Islet of Langerhans (tissue), 1 donor: ENCODE data around the gene SLC4A2.

ENCODE experiments used
- FAIRE-seq: peaks from one replicate; lab custom pipeline; 2011; peaks lifted over from hg19 to GRCh38; lab: Jason Lieb, UNC

The SLC4A2 gene

DNA sequence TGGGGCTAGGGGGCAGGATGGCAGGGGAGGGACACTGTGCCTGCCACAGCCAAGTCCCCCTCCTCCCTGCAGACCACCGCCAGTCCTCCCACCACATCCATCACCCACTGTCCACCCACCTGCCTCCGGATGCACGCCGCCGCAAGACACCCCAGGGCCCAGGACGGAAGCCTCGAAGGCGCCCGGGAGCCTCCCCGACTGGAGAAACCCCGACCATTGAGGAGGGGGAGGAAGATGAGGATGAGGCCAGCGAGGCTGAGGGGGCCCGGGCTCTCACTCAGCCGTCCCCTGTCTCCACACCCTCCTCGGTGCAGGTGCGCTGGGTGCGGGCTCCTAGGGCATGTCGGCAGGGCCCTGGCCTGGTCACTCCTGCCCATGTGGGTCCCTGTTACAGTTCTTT lies 5.1 kb downstream of the SLC4A2 start:
- FAIRE-seq = no peak

DNA sequence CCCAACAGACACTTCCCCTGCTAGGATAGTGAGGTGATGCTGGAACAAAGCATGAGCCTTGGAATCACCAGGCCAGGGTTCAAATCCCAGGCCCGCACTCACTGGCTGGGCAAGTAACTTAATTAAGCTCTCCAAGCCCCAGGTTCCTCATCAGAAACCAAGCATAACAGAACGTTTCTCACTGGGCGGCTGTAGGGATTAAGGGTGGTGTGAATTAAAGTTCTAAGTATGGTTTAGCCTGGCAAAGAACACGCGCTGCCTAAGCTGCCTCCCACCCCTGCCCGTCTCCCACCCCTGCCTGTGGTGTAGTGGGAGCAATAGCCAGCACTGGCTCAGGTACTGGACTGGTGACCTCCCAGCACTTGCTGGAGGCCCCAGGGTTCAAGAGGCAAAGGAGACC lies 5.6 kb downstream of the SLC4A2 start:
- no peak for FAIRE-seq

DNA sequence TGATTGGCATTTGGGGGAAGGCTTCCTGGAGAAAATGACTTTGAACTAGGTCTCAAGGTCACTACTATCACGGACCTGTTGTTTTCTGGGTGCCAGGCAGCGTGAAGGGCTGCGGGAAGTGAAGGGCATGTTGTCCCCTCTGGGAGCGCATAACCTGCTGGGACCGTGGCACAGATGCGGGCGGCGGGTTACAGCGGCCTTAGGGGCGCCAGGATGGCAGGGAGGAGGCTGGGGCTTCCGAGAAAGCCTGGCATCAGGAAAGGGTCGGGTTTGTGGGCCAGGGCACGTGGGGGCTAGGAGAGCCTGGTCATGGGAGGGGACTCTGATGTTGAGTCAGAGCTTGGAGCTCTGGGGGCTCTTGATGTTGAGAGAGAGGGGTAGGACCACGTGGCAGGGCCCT lies 6.1 kb downstream of the SLC4A2 start:
- FAIRE-seq = no peak

DNA sequence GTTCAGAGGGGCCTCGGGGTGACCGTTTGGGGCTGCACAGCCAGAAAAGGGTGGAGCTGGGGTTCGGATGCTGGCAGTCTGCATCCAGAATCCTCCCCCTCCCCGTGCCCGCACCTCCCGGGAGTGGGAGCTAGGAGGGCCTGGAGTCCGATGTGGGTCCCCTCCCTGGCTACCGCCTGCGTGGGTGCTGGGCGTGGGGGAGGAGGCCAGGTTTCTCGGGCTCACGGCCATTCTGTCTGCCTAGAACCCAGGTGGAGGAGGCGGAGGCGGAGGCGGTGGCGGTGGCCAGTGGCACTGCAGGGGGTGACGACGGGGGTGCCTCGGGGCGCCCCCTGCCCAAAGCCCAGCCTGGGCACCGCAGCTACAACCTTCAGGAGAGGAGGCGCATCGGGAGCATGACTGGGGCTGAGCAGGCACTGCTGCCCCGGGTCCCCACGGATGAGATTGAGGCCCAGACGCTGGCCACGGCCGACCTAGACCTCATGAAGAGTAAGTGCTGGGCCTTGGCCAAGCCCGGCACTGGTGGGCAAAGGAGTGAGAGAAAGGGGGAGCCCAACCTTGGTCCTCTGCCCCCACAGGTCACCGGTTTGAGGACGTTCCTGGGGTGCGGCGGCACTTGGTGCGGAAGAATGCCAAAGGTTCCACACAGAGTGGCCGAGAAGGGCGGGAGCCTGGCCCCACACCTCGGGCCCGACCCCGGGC lies 7.0 kb downstream of the SLC4A2 start:
- FAIRE-seq = no peak

DNA sequence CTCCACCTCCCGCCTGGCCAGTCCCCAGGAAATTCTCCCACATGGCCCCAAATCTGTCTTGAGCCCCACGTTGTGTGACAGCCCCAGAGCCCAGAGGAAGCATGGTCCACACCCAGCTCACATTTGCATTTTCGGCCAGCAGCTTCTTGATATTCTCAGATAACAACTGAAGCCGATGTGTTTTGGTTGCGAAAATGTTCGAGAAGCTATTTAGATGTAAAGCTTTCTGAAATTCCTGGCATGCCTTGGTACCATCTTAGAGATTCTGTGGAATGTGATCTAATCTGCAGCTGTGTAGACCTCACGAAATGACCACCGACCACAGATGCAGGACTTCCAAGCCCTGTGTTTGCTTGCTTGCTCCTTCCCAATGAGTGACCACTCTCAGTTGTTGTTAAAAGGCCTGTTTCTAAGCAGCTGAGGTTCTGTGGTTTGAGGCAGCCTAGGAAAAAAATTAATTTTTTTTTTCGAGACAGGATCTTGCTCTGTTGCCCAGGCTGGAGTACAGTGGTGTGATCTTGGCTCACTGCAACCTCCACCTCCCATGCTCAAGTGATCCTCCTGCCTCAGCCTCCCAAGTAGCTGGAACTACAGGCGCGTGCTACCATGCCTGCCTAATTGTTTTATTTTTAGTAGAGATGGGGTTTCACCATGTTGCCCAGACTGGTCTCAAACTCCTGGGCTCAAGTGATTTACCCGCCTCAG lies 8.8 kb downstream of the SLC4A2 start:
- no peak for FAIRE-seq

DNA sequence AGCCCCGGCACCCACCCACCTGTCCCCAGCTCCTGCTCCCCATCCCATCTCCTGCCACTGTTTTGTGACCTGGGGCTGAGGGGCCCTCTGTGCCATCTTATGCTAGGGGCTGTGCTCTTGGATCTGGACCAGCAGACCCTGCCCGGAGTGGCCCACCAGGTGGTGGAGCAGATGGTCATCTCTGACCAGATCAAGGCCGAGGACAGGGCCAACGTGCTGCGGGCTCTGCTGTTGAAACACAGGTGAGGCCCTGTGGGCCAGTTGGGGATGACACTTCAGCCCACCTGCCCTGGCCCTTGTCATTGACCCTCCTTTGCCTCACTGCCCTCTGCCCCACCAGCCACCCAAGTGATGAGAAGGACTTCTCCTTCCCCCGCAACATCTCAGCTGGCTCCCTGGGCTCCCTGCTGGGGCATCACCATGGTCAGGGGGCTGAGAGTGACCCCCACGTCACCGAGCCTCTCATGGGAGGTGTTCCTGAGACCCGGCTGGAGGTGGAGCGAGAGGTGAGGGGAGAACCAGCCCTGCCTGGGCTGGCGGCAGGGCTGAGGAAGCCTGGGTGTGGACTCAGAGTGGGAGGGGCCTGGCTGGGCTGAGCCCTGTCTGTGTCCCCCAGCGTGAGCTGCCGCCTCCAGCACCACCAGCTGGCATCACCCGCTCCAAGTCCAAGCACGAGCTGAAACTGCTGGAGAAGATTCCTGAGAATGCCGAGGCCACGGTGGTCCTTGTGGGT lies 10.6 kb downstream of the SLC4A2 start:
- FAIRE-seq = no peak

DNA sequence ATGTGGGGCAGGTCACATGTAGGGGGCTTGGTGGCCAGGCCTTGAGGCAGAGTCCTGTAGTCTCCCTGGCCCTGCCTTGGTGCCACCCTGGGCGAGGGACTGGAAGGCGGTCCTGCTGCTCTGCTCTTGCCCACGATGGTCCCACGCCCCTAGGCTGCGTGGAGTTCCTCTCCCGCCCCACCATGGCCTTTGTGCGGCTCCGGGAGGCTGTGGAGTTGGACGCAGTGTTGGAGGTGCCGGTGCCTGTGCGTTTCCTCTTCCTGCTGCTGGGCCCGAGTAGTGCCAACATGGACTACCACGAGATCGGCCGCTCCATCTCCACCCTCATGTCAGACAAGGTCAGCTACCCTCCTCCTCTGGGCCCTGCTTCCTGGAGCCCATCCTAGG lies 11.2 kb downstream of the SLC4A2 start:
- FAIRE-seq = no peak

DNA sequence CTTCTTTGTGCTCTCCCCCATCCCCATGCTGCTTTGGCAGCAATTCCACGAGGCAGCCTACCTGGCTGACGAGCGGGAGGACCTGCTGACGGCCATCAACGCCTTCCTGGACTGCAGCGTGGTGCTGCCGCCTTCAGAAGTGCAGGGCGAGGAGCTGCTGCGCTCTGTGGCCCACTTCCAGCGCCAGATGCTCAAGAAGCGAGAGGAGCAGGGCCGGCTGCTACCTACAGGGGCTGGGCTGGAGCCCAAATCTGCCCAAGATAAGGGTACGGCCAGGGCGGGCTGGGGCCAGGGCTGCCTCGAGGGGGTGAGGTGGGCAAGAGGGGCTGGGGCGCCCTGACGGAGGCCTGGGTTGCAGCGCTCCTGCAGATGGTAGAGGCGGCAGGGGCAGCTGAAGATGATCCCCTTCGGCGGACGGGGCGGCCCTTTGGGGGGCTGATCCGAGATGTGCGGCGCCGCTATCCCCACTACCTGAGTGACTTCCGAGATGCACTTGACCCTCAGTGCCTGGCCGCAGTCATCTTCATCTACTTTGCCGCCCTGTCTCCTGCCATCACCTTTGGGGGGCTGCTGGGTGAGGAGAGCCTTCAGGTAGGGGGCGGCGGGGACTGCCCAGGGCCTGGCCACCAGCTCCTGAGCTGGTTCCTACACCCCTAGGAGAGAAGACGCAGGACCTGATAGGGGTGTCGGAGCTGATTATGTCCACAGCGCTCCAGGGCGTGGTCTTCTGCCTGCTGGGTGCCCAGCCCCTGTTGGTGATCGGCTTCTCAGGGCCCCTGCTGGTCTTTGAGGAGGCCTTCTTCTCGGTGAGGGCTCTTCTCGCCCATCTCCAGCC lies 11.9 kb downstream of the SLC4A2 start:
- FAIRE-seq = no peak

DNA sequence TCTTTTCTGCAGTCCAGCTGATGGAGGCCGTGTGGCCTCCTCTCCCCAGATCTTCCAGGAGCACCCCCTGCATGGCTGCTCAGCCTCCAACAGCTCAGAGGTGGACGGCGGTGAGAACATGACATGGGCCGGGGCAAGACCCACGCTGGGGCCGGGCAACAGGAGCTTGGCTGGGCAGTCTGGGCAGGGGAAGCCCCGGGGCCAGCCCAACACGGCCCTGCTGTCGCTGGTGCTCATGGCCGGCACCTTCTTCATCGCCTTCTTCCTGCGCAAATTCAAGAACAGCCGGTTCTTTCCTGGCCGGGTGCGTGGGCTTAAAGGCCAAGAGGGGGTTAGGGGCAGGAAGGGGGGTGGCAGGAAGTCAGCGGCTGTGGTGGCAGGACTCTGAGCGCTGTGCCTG lies 14.6 kb downstream of the SLC4A2 start:
- FAIRE-seq = no peak

DNA sequence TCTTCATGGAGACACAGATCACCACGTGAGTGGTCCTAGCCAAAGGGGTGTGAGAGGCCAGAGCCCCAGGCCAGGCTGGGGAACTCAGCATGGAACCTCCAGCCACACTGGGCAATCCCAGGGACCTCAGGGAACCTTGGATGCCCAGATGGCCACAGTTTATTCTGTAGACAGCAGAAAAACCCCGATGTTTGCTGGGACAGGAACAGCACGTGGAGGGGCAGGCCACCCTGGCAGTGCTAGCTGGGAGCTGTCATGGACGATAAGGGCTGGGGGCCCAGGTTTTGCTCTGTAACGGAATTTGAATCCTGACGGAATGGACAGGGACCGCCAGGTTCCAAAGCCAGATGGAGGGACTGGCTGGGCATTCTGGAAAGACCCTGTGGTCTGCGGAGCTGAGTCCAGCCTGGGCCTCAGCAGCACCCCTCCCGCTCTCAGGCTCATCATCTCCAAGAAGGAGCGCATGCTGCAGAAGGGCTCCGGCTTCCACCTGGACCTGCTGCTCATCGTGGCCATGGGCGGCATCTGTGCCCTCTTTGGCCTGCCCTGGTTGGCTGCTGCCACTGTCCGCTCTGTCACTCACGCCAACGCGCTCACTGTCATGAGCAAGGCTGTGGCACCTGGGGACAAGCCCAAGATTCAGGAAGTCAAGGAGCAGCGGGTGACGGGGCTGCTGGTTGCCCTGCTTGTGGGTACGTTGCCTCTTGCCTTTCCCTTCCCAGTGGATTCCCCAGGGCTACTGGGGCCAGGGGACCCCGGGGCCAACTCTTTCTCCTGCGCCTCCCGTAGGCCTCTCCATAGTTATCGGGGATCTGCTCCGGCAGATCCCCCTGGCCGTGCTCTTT lies 15.7 kb downstream of the SLC4A2 start:
- FAIRE-seq = no peak

DNA sequence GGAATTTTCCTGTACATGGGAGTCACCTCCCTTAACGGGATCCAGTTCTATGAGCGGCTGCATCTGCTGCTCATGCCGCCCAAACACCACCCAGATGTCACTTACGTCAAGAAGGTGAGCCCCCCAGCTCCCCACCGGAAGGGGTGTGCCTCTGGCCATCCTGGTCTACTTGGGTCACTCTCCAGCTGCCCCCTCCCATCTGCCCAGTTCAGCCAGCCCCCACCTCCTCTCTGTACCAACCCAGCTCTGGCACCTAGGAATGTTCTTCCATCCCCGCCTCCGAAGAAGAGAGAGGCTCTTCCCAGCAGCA lies 16.2 kb downstream of the SLC4A2 start:
- no peak for FAIRE-seq

DNA sequence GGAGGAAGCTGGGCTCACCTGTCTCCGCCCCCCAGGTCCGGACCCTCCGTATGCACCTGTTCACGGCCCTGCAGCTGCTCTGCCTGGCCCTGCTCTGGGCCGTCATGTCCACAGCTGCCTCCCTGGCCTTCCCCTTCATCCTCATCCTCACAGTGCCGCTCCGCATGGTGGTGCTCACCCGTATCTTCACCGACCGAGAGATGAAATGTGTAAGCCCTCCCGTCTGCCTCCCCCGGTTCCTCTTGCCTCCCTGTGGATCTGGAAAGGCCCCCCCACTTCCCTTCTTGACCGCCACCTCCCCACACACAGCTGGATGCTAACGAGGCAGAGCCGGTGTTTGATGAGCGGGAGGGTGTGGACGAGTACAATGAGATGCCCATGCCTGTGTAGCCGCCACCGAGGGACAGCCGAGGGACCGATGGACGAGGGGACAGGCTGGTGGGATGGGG lies 16.6 kb downstream of the SLC4A2 start:
- no peak for FAIRE-seq

DNA sequence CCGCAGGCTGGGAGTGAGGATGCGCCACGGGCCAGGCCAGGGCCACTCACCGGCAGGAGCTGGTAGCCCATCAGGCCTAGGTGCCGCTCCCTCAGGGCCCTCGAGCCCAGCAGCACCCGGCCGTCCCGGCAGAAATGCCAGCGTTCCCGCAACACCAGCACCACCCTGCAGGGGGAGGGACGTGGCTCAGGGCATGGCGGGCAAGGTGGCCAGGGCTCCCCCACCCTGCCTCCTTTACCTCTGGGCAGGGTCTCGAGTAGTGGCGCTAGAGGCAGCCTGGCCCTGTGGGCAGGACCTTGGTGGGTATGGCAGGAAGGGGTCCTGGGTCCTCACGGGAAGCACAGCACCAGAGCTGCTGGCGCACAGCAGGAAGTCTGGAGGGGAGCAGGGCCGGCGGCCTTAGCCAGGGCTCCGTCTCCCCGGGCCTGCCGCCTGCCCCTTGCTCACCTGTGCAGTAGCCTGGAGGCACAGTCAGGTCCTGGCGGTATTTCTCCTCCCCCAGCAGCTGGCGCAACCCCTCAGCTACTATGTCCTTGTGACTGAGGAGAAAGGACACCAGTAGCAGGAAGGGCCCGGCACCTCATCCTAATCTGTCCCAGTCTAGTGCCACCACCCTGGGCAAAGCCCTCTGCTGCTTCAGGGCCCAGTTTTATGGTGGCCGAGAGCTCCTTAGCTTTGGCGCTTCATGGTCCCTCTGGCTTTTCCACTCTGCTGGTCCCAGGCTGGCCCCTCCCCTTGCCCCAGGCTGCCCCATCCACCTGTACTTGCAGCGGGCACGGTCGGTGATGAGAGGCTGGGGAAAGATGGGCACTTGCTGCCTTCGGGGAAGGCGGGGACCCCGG lies 17.7 kb downstream of the SLC4A2 start:
- FAIRE-seq = no peak

DNA sequence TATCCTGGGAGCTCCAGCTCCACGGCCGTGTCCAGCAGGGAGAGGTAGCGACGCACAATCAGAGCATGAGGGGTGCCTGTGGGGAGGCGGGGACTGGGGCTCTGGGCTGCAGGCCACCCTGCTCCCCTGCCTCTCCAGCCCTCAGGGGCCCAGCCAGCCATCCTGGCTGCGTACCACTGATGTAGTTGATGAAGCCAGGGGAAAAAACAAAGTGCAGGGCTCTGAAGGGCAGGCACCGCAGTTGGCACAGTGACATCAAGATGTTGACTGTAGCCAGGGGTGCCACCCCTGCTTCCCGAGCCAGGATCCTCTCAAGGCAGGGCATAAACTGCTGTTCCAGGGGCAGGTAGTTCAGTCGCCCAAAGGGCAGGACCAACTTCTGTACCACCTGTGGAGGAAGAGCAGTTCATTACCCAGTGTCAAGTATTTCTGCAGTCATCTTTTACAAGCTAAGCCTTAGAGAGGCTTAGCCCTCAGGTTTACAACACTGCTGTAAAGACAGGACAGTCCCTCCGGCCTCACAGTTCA lies 18.4 kb downstream of the SLC4A2 start:
- FAIRE-seq = no peak

DNA sequence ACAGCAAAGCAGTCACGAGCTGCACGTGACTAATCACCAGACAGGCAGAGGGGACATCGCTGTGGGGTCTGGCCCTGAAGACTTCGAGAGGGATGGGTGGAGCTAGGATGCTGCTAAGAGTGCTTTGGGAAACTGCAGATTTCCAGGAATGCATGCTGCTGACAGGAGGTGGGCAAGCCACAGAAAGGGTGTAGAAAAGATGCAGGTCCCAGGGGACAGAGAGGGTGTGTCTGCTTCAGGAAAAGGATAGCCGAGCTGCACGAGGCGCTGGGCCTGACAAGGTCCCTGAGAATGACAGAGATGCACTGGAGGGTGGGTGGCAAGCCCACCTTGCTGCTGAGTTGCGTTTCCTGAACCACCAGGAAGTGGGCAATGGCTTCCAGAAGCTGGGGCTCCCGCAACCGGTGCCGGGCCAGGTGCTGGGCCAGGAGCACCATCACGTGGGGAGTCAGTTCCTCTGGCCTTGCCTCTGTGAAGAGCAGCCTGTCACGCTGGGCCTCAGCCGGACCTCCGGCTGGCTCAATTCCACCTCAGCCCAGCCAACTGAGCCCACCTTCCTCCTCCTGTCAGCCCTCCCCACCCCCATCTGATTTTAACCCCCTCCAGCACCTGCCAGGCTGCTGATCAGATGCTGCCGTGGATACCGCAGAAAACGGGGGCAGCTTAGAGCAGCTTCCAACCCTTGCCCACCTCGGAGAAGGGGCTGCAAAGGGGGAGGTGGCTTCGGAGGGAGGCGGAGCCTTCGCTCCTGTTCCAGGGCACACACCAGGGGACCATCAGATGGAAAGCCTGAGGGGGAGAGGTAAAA lies 19.0 kb downstream of the SLC4A2 start:
- FAIRE-seq = no peak

DNA sequence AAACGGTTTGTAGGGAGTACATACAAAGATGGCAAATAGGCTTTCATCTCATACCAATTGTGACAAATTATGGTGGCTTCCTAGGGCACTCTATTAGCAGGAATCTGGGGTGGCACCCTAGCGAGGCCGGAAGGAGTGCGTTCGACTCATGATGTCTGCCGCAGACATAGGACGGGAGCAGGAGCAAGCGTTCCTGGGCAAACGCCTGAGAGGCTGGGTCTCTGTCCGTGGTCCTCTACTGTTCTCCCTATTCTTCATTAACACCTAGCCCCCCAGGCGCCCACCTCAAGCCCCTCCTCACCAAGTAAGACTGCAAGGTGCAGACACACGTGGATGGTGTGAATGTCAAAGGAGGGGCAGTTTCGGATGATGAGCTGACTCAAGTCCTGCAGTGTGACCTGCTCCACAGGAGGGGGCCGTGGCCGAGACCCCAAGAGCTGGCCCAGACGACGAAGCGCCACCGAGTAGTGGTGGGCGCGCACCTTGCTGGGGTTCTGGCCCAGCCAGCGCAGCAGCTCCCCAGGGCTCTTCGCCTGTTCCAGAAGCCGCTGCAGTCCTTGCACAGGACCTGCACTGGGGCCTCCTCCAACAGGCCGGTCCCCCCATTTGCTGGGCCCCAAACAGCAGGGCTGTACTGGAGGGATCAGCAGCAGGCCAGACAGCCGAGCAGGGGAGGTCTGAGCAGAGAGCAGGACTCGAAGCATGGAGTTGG lies 20.0 kb downstream of the SLC4A2 start:
- FAIRE-seq = no peak

DNA sequence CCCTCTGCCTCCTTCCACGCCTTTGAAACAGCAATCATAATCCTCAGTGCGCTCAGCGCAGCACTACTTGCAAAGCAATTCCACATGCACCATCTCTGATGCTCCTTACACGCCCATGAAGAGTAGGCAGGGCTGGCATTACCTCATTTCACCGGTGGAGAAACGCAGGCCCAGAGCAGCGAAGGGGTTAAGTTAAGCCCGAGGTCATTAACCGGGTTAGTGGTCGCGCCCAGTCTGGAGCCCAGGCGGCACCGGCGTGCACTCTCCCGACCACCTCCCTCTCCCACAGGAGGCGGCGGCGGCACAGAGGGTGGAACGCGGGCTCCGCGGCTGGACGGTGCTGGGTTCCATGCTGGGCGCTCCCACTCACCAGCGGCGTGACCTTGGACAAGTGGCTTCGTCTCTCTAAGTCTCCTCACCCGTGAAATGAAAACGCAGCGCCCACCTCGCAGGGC lies 20.7 kb downstream of the SLC4A2 start:
- no peak for FAIRE-seq

DNA sequence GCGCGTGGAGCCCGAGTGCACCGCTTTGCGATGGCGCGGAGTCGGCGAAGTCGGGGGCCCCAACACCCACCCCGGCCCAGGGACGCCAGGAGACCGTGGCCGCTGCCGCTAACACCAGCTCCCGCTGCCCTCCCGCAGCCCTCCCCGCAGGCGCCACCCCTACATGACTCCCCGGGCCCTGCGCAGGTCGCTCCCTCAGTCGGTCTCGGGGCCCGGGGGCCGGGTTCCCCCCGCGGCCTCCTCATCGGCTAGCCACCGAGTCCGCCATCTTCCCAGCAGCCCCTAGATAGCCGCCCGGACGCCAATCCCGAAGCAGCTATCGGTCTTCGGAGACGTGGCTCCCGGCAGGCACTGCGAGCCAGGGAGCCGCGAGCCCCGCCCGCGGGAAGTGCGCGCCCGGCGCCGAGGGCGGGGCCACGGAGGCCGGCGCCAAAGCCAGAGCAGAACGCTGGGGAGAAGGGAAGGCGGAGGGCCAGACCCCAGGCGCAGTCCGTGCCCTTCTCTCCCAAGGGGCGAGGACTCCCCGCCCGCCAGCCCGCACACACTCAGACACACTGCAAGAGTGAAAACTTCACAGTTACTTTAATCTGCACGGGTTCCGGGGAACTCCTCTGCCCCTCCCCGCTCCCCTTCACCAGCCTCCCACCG lies 21.3 kb downstream of the SLC4A2 start, which contains the start of gene FASTK:
Gene FASTK, minus strand, starts transcription at position 288 of the 648 bp plus-strand sequence. Its CDS starts 43 bp downstream, at position 245.
- FAIRE-seq = no peak
